ENCODE results near the gene KMT5C. TPM values are rescaled to one million over a fixed set of nuclear protein-coding genes. Genes with fewer than 3 reads are reported as not detected.

KMT5C gene
- total and polyA plus RNA-seq, 7 donors: 1.8 to 5.7 (median 3.9) TPM

DNA sequence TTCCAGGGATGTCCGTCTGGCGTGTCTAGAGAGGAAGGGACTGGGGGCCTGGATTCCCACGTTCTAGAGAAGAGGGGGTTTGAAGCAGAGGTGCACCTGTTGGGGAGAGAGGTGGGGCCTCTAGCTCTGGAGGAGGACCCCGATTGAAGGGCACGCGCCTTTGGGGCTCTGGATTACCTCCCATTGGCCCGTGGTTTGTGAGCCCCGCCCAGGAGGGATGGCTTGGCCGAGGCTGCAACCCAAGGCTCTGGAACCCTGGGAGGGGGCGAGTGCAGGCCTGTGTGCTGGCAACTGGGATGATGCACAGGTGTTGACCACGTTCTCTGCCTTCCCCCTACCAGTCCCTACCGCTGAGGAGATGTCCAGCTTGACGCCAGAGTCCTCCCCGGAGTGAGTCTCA is 34.7 kb upstream of the KMT5C start:
- Histone ChIP-seq H3K9me3 (no peaks in the 10 kb centered on the region), H3K4me3 (no peak overlapping the region), H3K4me1 (no peaks in the 10 kb centered on the region), H3K36me3 (ENCODE audit: insufficient read depth in 1 of 2, low read depth in 1 of 2) (no peaks in the 10 kb centered on the region), H3K27me3 (ENCODE audit: insufficient read depth in 3 of 3, low read length in 2 of 3) (no peaks in the 10 kb centered on the region), H3K27ac (no peak overlapping the region)
- 58 to 73% (median 67%) methylated on average over 14 of the region's 14 CpGs for WGBS, 3 donors
- TF ChIP-seq, protein P1, sequence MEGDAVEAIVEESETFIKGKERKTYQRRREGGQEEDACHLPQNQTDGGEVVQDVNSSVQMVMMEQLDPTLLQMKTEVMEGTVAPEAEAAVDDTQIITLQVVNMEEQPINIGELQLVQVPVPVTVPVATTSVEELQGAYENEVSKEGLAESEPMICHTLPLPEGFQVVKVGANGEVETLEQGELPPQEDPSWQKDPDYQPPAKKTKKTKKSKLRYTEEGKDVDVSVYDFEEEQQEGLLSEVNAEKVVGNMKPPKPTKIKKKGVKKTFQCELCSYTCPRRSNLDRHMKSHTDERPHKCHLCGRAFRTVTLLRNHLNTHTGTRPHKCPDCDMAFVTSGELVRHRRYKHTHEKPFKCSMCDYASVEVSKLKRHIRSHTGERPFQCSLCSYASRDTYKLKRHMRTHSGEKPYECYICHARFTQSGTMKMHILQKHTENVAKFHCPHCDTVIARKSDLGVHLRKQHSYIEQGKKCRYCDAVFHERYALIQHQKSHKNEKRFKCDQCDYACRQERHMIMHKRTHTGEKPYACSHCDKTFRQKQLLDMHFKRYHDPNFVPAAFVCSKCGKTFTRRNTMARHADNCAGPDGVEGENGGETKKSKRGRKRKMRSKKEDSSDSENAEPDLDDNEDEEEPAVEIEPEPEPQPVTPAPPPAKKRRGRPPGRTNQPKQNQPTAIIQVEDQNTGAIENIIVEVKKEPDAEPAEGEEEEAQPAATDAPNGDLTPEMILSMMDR (IDR thresholded peaks at IDR 0.05): no peak
- intact Hi-C loops (cut with DNase I): loop anchor here (5.0 kb wide), 4 partner anchors 32 to 152 kb away; partner anchors contain the start of genes KMT5C (in 2 of the 2) and TMEM238 (in 2 of the 2)
- ATAC-seq (no peak), DNase-seq (no peak)

DNA sequence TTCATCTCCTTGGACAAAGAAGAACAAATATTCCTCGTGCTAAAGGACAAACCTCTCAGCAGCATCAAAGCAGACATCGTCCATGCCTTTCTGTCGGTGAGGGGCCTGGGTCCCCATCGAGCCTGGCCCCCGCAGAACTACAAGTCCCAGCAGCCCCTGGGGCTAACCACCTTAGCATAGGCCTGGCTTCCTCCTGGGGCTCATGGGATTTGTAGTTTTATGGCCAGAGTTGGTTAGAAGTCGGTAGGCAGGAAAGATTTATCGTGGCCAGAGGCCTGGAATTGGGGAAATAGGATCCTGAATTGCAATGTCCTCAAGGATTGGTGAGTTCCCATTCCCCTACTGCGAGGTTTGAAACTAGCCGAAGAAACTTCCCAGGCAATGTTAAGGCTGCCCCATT is 34.2 kb upstream of the KMT5C start:
- intact Hi-C loops (cut with DNase I): no loop called here
- 68 to 76% (median 73%) methylated on average over 9 of the region's 9 CpGs for whole genome bisulfite sequencing, 3 donors
- H3K27ac ChIP-seq: no peak overlapping the region
- H3K27me3 ChIP-seq (ENCODE audit: insufficient read depth in 3 of 3, low read length in 2 of 3): no peaks in the 10 kb centered on the region
- peak; percentile 30 to 70 for DNase-seq
- H3K4me3 ChIP-seq: no peak overlapping the region
- H3K9me3 ChIP-seq: no peaks in the 10 kb centered on the region
- H3K36me3 ChIP-seq (ENCODE audit: insufficient read depth in 1 of 2, low read depth in 1 of 2): no peaks in the 10 kb centered on the region
- H3K4me1 ChIP-seq: no peaks in the 10 kb centered on the region
- ATAC-seq: peak; percentile 59 to 88 (median 78)
- TF ChIP-seq, protein P1 (IDR thresholded peaks at IDR 0.05): no peak

DNA sequence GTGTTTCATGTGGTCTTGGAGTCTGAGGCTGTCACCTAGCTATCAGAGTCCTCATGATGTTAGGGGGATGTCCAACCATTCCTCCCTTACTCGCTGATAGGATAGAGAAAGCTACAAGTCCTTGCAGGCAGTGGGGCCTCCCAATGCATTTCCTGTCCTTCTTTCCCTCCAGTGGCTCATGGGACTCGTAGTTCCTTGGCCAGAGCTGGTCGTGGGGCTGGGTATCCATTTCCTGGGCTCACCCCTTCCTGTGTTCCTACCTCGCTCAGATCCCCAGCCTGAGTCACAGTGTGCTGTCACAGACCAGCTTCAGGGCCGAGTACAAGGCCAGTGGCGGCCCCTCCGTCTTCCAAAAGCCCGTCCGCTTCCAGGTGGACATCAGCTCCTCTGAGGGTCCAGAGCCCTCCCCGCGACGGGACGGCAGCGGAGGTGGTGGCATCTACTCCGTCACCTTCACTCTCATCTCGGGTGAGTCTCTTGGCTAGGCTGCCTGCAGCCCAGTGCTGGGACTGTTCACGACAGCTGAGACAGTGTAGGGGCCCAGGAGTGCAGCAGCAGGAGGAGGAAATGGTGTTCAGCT is 33.6 kb upstream of the KMT5C start:
- ATAC-seq (no peak), DNase-seq (peak in 1 of 2 donors; percentile 15)
- H3K9me3 ChIP-seq: no peaks in the 10 kb centered on the region
- intact Hi-C loops (cut with DNase I): no loop called here
- WGBS, 3 donors: 88 to 95% (median 93%) methylated on average over 17 of the region's 17 CpGs
- TF ChIP-seq, protein P1 (IDR thresholded peaks at IDR 0.05): no peak
- H3K4me1 ChIP-seq: no peaks in the 10 kb centered on the region
- H3K4me3 ChIP-seq: no peak overlapping the region
- no peak overlapping the region for H3K27ac ChIP-seq
- H3K36me3 ChIP-seq (ENCODE audit: insufficient read depth in 1 of 2, low read depth in 1 of 2): no peaks in the 10 kb centered on the region
- no peaks in the 10 kb centered on the region for H3K27me3 ChIP-seq (ENCODE audit: insufficient read depth in 3 of 3, low read length in 2 of 3)

- H3K36me3 ChIP-seq (ENCODE audit: insufficient read depth in 1 of 2, low read depth in 1 of 2): no peaks in the 10 kb centered on the region
- no peaks in the 10 kb centered on the region for H3K4me1 ChIP-seq
- H3K27me3 ChIP-seq (ENCODE audit: insufficient read depth in 3 of 3, low read length in 2 of 3): no peaks in the 10 kb centered on the region
- H3K9me3 ChIP-seq: no peaks in the 10 kb centered on the region
- H3K4me3 ChIP-seq: no peak overlapping the region
- H3K27ac ChIP-seq: no peak overlapping the region
- DNase-seq (no peak), ATAC-seq (no peak)
- 79 to 89% (median 88%) methylated on average over 3 of the region's 3 CpGs for WGBS, 3 donors
- intact Hi-C loops (cut with DNase I): no loop called here
- TF ChIP-seq, protein P1 (IDR thresholded peaks at IDR 0.05): no peak
Measured at GRCh38 chr19:55306712-55307111, 33.0 kb upstream of the KMT5C start.

- Histone ChIP-seq H3K9me3 (no peaks in the 10 kb centered on the region), H3K27me3 (ENCODE audit: insufficient read depth in 3 of 3, low read length in 2 of 3) (peaks cover 0 to 4% (median 0%) of the 10 kb centered on the region in 3 donors), H3K4me3 (no peak overlapping the region), H3K4me1 (no peaks in the 10 kb centered on the region), H3K36me3 (ENCODE audit: insufficient read depth in 1 of 2, low read depth in 1 of 2) (no peaks in the 10 kb centered on the region), H3K27ac (no peak overlapping the region)
- DNase-seq (no peak), ATAC-seq (no peak)
- TF ChIP-seq, protein P1 (IDR thresholded peaks at IDR 0.05): no peak
- intact Hi-C loops (cut with DNase I): no loop called here
- 88 to 98% (median 89%) methylated on average over 11 of the region's 11 CpGs for WGBS, 3 donors
Measured at GRCh38 chr19:55308281-55308680, 31.4 kb upstream of the KMT5C start.

Data from psoas muscle (tissue), 8 donors.